ENCODE measurements around the gene HAUS8. TPM values are rescaled to one million over a fixed set of nuclear protein-coding genes. Genes with fewer than 3 reads are reported as not detected.

The HAUS8 gene
- total RNA-seq, 6 experiments from 2014 or later: 7.6 to 13.2 (median 12.2) TPM

GRCh38 chr19:17052439-17052838 lies 22.8 kb downstream of the HAUS8 start:
- Mint-ChIP-seq H3K9me3 (no peaks in the 10 kb centered on the region), H3K4me1 (ENCODE audit: low read depth) (peaks cover 8% of the 10 kb centered on the region), H3K36me3 (ENCODE audit: low read depth) (peaks cover 10% of the 10 kb centered on the region; the same call in 1 of the 2 replicates), H3K4me3 (no peak overlapping the region), H3K27ac (no peak overlapping the region), H3K27me3 (ENCODE audit: insufficient read depth) (no peaks in the 10 kb centered on the region; the same call in none of the 2 replicates)
- peak; percentile 51 for DNase-seq
- peak; percentile 85 for TF ChIP-seq CTCF (IDR thresholded peaks at IDR 0.05)

GRCh38 chr19:17049711-17050280 lies 25.5 kb downstream of the HAUS8 start:
- Mint-ChIP-seq H3K4me3 (no peak overlapping the region), H3K4me1 (ENCODE audit: low read depth) (peaks cover 8% of the 10 kb centered on the region), H3K27me3 (ENCODE audit: insufficient read depth) (no peaks in the 10 kb centered on the region; the same call in 1 of the 2 replicates), H3K27ac (no peak overlapping the region), H3K36me3 (ENCODE audit: low read depth) (peaks cover 10% of the 10 kb centered on the region; the same call in 1 of the 2 replicates), H3K9me3 (no peaks in the 10 kb centered on the region)
- no peak for TF ChIP-seq CTCF (IDR thresholded peaks at IDR 0.05)
- DNase-seq: peak; percentile 28

GRCh38 chr19:17048885-17049453 lies 26.3 kb downstream of the HAUS8 start:
- no peak for TF ChIP-seq CTCF (IDR thresholded peaks at IDR 0.05)
- H3K4me3 Mint-ChIP-seq: no peak overlapping the region
- peaks cover 8% of the 10 kb centered on the region for H3K4me1 Mint-ChIP-seq (ENCODE audit: low read depth)
- H3K27ac Mint-ChIP-seq: no peak overlapping the region
- no peak for DNase-seq
- H3K27me3 Mint-ChIP-seq (ENCODE audit: insufficient read depth): no peaks in the 10 kb centered on the region; the same call in none of the 2 replicates
- peaks cover 10% of the 10 kb centered on the region; the same call in 1 of the 2 replicates for H3K36me3 Mint-ChIP-seq (ENCODE audit: low read depth)
- H3K9me3 Mint-ChIP-seq: no peaks in the 10 kb centered on the region

- peaks cover 2% of the 10 kb centered on the region; the same call in 1 of the 2 replicates for H3K36me3 Mint-ChIP-seq (ENCODE audit: low read depth)
- no peak for TF ChIP-seq CTCF (IDR thresholded peaks at IDR 0.05)
- no peak overlapping the region for H3K4me3 Mint-ChIP-seq
- DNase-seq: no peak
- peaks cover 8% of the 10 kb centered on the region for H3K4me1 Mint-ChIP-seq (ENCODE audit: low read depth)
- peaks cover 11% of the 10 kb centered on the region for H3K27me3 Mint-ChIP-seq (ENCODE audit: insufficient read depth)
- no peak overlapping the region for H3K27ac Mint-ChIP-seq
- no peaks in the 10 kb centered on the region for H3K9me3 Mint-ChIP-seq
These were observed 29.2 kb downstream of the HAUS8 start for GRCh38 chr19:17045907-17046502.

GRCh38 chr19:17043744-17044143 lies 31.5 kb downstream of the HAUS8 start:
- no peak for TF ChIP-seq CTCF (IDR thresholded peaks at IDR 0.05)
- H3K4me3 Mint-ChIP-seq: no peak overlapping the region
- DNase-seq: no peak

More at GRCh38 chr19:17043744-17044143, 31.5 kb downstream of the HAUS8 start:
- Mint-ChIP-seq H3K27me3 (ENCODE audit: insufficient read depth) (peaks cover 11% of the 10 kb centered on the region), H3K9me3 (no peaks in the 10 kb centered on the region), H3K36me3 (ENCODE audit: low read depth) (no peaks in the 10 kb centered on the region), H3K4me1 (ENCODE audit: low read depth) (no peaks in the 10 kb centered on the region), H3K27ac (no peak overlapping the region)
